OCI-LY1 (cell line): ENCODE measurements around the gene PXDN.

Experiments used
- H2AFZ ChIP-seq: fragments of 200-600 bp; sonication (generic), shearing (Covaris generic); 2 replicates; pipeline ENCODE4 v1.6.0; 2014; ENCODE audit warnings: antibody characterized with exemption, mild to moderate bottlenecking, low read length
- H3F3A ChIP-seq: fragments of 200-600 bp; sonication (generic), shearing (Covaris generic); 2 replicates; pipeline ENCODE4 v1.6.0; 2014; ENCODE audit warnings: mild to moderate bottlenecking, antibody characterized with exemption, low read length, moderate library complexity; ENCODE audit not compliant: insufficient read depth
- H3K27ac ChIP-seq: fragments of 200-600 bp; sonication (generic); 2 replicates; pipeline ENCODE4 v1.5.1; 2014; ENCODE audit warnings: low read length, mixed run types, mild to moderate bottlenecking, low read depth; ENCODE audit not compliant: poor library complexity, severe bottlenecking
- H3K27me3 ChIP-seq: fragments of 200-600 bp; sonication (generic); 2 replicates; pipeline ENCODE4 v1.6.0; 2014; ENCODE audit warnings: antibody characterized with exemption, mild to moderate bottlenecking, low read length, moderate library complexity; ENCODE audit not compliant: insufficient read depth
- H3K36me3 ChIP-seq: fragments of 200-600 bp; sonication (generic); 2 replicates; pipeline ENCODE4 v1.6.1; 2014; ENCODE audit warnings: mild to moderate bottlenecking, antibody characterized with exemption, low read length, moderate library complexity, mixed read lengths; ENCODE audit not compliant: insufficient read depth
- H3K4me1 ChIP-seq: fragments of 200-600 bp; sonication (generic); 2 replicates; pipeline ENCODE4 v1.5.1; 2014; ENCODE audit warnings: mild to moderate bottlenecking, low read length, moderate library complexity; ENCODE audit not compliant: insufficient read depth, severe bottlenecking
- H3K4me2 ChIP-seq: fragments of 200-600 bp; sonication (generic), shearing (Covaris generic); 2 replicates; pipeline ENCODE4 v1.6.1; 2014; ENCODE audit warnings: low read length
- H3K4me3 ChIP-seq: fragments of 200-600 bp; sonication (generic); 2 replicates; pipeline ENCODE4 v1.5.1; 2014; ENCODE audit warnings: low read length, low read depth, mild to moderate bottlenecking, mixed read lengths; ENCODE audit not compliant: poor library complexity, severe bottlenecking
- H3K79me2 ChIP-seq: fragments of 200-600 bp; shearing (Covaris generic); 2 replicates; pipeline ENCODE4 v1.6.1; 2016; ENCODE audit warnings: mixed run types, low read length, mixed read lengths; ENCODE audit not compliant: insufficient read depth
- H3K9ac ChIP-seq: fragments of 200-600 bp; sonication (generic), shearing (Covaris generic); 2 replicates; pipeline ENCODE4 v1.6.1; 2014; ENCODE audit warnings: mild to moderate bottlenecking, low read length, mixed read lengths
- H3K9me2 ChIP-seq: fragments of 200-600 bp; sonication (generic), shearing (Covaris generic); 2 replicates; pipeline ENCODE4 v1.6.1; 2014; ENCODE audit warnings: low read depth, mild to moderate bottlenecking, low read length, mixed read lengths
- H3K9me3 ChIP-seq: fragments of 200-600 bp; shearing (Covaris generic); 2 replicates; pipeline ENCODE4 v1.6.1; 2014; ENCODE audit warnings: low read length, mixed read lengths
- H4K20me1 ChIP-seq: fragments of 200-600 bp; sonication (generic), shearing (Covaris generic); 2 replicates; pipeline ENCODE4 v1.6.0; 2016; ENCODE audit warnings: mild to moderate bottlenecking, low read length; ENCODE audit not compliant: insufficient read depth
- CTCF ChIP-seq: fragments of 200-600 bp; sonication (generic), shearing (Covaris generic); IDR thresholded peaks from 2 replicates; pipeline ENCODE4 v1.5.1; 2017; ENCODE audit warnings: mild to moderate bottlenecking, antibody characterized with exemption, low read length, moderate library complexity, mixed read lengths
- EZH2 ChIP-seq: fragments of 200-600 bp; sonication (generic), shearing (Covaris generic); IDR thresholded peaks from 2 replicates; pipeline ENCODE4 v1.8.0; 2017; ENCODE audit warnings: borderline replicate concordance, mixed run types, mild to moderate bottlenecking, antibody characterized with exemption, low read length, moderate library complexity, mixed read lengths

The PXDN gene

GRCh38 chr2:1704631-1705556 is 39.4 kb downstream of the PXDN start:
- no peak overlapping the region for H2AFZ ChIP-seq
- H3K27ac ChIP-seq: no peak overlapping the region
- no peaks in the 10 kb centered on the region for H3F3A ChIP-seq
- no peaks in the 10 kb centered on the region for H3K4me1 ChIP-seq
- no peaks in the 10 kb centered on the region for H4K20me1 ChIP-seq
- H3K4me2 ChIP-seq: no peak overlapping the region
- H3K4me3 ChIP-seq: no peak overlapping the region
- H3K9me3 ChIP-seq: no peaks in the 10 kb centered on the region
- no peak overlapping the region for H3K9ac ChIP-seq
- no peaks in the 10 kb centered on the region for H3K27me3 ChIP-seq
- H3K9me2 ChIP-seq: no peaks in the 10 kb centered on the region
- no peak for TF ChIP-seq EZH2
- TF ChIP-seq CTCF: no peak
- H3K79me2 ChIP-seq: no peaks in the 10 kb centered on the region
- H3K36me3 ChIP-seq: no peaks in the 10 kb centered on the region

GRCh38 chr2:1702186-1702565 is 42.1 kb downstream of the PXDN start:
- Histone ChIP-seq H3K9me2 (no peaks in the 10 kb centered on the region), H3K4me2 (no peak overlapping the region), H3K9ac (no peak overlapping the region), H2AFZ (no peak overlapping the region), H3K79me2 (no peaks in the 10 kb centered on the region), H3K4me3 (no peak overlapping the region), H3K27me3 (no peaks in the 10 kb centered on the region), H3K4me1 (no peaks in the 10 kb centered on the region), H4K20me1 (no peaks in the 10 kb centered on the region), H3K27ac (no peak overlapping the region), H3F3A (no peaks in the 10 kb centered on the region), H3K9me3 (no peaks in the 10 kb centered on the region), H3K36me3 (no peaks in the 10 kb centered on the region)
- TF ChIP-seq CTCF (no peak), EZH2 (no peak)

GRCh38 chr2:1701556-1702185 is 42.6 kb downstream of the PXDN start:
- Histone ChIP-seq H3K27me3 (0 out of 2 replicates have a peak, but pooled peaks cover under 1% of the 10 kb centered on the region), H3K4me2 (no peak overlapping the region), H2AFZ (no peak overlapping the region), H3K9me3 (no peaks in the 10 kb centered on the region), H3K9ac (no peak overlapping the region), H3F3A (no peaks in the 10 kb centered on the region), H4K20me1 (no peaks in the 10 kb centered on the region), H3K36me3 (no peaks in the 10 kb centered on the region), H3K79me2 (no peaks in the 10 kb centered on the region), H3K9me2 (no peaks in the 10 kb centered on the region), H3K4me1 (no peaks in the 10 kb centered on the region), H3K4me3 (no peak overlapping the region), H3K27ac (no peak overlapping the region)
- TF ChIP-seq CTCF: no peak
- TF ChIP-seq EZH2: no peak
